GM20000 (cell line): ENCODE results near the gene KMT2E.

Experiments
- DNase-seq: peaks from one replicate; pipeline ENCODE4 v3.0.0; 2012; ENCODE audit warnings: low spot score
- CTCF ChIP-seq: IDR thresholded peaks from 2 replicates; pipeline ENCODE4 v1.5.1; 2012; ENCODE audit warnings: mild to moderate bottlenecking, control low read depth; ENCODE audit errors: extremely low read depth, missing control alignments

KMT2E gene

DNA sequence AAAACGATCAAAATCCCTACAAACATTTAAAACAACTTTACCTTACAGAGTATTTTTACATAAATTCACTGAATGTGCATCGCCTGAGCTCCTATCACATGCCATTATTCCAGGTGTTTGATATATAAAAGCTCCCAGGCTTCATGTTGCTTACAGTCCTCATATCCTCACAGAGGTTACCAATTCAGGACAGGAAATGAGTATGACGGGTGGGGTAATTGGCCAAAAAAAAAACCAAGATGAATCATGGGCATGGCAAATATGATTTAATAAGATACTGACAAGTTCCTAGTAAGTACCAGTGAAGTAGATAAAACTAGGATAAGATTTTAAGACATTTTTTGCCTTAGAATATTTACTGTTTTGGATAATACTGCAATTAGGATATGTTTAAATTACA is 135.8 kb downstream of the KMT2E start:
- TF ChIP-seq CTCF, result no peak
- DNase-seq, result no peak

DNA sequence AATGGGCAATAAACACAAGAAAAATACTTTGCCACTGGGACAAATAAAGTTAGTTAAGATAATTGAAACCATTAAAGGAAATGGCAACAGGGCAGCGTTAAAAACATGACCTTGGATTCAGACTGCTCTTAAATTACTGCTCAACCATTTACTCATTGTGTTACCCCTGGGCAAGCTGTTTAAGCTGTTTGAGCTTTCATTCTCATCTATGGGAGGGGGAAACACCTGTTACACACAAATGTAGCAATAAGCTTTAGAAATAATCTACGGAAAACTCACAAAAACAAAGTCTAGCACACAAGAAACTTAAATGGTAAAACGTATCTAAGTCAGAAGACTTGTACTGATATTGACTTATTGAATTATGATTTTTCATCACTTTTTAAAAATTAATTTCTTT is 137.1 kb downstream of the KMT2E start:
- DNase-seq, result no peak
- TF ChIP-seq CTCF, result no peak

GRCh38 chr7:105153531-105153930 is 139.5 kb downstream of the KMT2E start:
- DNase-seq, result no peak
- no peak for TF ChIP-seq CTCF

DNA sequence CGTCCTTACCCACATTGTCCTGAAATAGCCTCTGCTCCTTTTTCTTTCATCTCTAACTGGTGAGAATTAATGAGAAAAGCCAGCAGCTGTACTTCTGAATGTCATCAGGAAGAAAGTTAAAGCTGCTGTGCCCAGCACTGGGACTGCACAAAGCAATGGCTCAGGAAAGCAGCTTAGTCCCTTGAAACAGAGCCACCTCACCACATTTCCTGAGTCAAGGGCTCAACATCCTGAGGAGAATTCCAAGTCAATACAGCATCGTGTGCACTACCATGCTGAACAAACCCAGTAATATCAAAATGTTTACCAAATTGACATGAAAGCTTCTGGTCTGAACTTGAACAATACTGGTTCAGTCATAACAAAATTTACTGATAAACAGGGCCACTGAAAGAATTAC is 140.1 kb downstream of the KMT2E start:
- DNase-seq, result no peak
- TF ChIP-seq CTCF, result no peak

DNA sequence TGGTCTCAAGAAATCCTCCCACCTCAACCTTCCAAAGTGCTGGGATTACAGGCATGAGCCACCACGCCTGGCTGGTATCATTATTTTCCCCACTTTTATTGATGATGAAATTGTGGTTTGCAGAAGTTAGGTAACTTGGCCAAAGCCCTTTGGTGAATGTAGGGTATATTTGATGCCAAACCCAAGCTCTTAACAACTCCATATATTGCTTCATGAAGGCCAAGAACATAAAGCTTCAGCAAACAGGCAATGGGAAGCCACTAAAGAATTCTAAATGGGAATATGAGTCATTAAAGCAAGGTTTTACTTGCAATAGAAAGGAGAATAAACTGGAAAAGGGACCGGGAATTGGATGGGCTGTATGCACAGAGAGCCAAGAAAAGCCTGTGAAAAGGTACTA is 142.7 kb downstream of the KMT2E start:
- TF ChIP-seq CTCF, result no peak
- no peak for DNase-seq

GRCh38 chr7:105157278-105157677 is 143.3 kb downstream of the KMT2E start:
- TF ChIP-seq CTCF, result no peak
- DNase-seq, result no peak

DNA sequence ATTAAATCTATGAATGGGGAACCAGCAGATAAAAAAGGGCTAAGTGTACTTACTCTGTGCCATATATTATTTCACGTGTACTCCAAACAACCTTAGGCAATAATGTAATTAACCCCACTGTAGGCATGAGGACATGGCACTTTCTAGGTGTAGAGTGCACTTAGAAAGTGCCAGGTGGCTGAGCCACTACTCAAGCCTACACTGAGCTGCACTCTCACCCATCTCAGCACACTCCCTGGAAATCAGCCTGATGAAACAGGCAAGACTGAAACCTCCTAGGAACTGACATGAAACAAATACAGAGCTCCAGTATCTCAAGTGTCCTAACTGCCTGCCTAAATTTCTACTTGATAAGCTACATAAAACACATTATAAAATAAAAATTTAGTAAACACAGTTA is 147.4 kb downstream of the KMT2E start:
- no peak for TF ChIP-seq CTCF
- DNase-seq, result no peak
